ENCODE measurements around the gene FGA. TPM values are rescaled to one million over a fixed set of nuclear protein-coding genes. Genes with fewer than 3 reads are reported as not detected.
A peak's percentile ranks its signal among the peaks of the same experiment; 100 is the strongest.

Gene FGA
- total and polyA plus RNA-seq, 4 donors, result 8,747 to 25,210 (median 14,399) TPM

DNA sequence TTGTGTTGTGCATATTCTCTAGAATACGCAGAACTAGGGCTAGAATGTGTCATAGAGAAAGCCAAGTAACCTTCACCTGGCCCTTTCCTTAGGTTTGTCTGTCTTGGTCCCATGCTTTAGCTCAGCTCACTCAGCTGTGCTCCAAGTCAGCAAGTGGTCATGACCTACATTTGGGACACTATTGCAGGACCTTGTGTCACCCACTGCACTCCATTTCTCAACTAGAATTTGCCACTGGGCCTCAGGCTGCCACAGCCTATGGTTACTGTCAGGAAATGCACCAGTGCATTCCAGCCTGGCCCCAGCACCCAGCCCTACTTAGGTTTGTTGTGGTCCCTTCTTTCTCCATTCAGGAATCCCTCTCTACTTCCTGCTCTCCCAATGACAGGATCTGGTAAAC is 29.6 kb upstream of the FGA start:
- H3K9ac ChIP-seq (ENCODE audit: low read depth in 1 of 2, low read length in 2 of 2), result no peak overlapping the region

DNA sequence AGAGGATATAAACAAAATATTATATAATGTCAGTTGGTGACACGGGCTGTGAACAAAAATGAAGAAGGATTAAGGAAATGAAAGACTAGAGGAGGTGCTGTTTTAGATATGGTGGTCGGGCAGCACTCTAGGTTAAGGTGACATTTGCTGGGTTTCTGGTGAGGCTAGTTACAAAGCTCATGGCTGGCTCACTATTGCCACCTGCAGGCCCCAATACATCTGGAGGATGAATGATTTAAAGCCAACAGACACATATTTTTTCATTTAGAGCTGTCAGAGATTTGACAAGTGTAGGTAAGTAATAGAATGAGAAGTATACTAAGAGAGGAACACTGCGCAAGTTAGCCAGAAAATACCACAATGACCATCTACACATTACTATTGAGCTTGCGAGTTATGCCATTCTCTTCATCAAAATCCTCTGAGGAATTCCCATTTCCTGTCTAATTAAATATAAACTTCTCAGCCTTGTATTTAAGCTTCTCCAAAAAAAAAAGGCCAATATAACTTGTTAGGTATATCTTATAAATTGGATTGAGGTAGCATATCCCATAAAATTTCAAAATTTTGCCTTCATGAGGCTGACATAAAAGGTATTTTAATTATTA is 28.3 kb upstream of the FGA start:
- Histone ChIP-seq H3K27me3 (ENCODE audit: control insufficient read depth in 4 of 4, insufficient read depth in 4 of 4, low read length in 3 of 4) (no peaks in the 10 kb centered on the region), H3K4me3 (ENCODE audit: low read depth in 1 of 3, low read length in 3 of 3) (peak overlapping the region in 2 of 3 donors; percentile 35 to 49), H3K9ac (ENCODE audit: low read depth in 1 of 2, low read length in 2 of 2) (peak overlapping the region; percentile 42 to 82), H3K9me3 (ENCODE audit: control insufficient read depth in 4 of 4, low read length in 3 of 4) (no peaks in the 10 kb centered on the region), H3K27ac (ENCODE audit: low read depth in 1 of 2, low read length in 2 of 2) (peak overlapping the region; percentile 74 to 89), H3K4me1 (ENCODE audit: control insufficient read depth in 4 of 4, insufficient read depth in 4 of 4, low read length in 3 of 4) (peaks cover 6 to 45% (median 44%) of the 10 kb centered on the region in 4 donors), H3K36me3 (ENCODE audit: control insufficient read depth in 4 of 4, insufficient read depth in 3 of 4, low read depth in 1 of 4, low read length in 3 of 4) (no peaks in the 10 kb centered on the region)
- TF ChIP-seq, protein P1, sequence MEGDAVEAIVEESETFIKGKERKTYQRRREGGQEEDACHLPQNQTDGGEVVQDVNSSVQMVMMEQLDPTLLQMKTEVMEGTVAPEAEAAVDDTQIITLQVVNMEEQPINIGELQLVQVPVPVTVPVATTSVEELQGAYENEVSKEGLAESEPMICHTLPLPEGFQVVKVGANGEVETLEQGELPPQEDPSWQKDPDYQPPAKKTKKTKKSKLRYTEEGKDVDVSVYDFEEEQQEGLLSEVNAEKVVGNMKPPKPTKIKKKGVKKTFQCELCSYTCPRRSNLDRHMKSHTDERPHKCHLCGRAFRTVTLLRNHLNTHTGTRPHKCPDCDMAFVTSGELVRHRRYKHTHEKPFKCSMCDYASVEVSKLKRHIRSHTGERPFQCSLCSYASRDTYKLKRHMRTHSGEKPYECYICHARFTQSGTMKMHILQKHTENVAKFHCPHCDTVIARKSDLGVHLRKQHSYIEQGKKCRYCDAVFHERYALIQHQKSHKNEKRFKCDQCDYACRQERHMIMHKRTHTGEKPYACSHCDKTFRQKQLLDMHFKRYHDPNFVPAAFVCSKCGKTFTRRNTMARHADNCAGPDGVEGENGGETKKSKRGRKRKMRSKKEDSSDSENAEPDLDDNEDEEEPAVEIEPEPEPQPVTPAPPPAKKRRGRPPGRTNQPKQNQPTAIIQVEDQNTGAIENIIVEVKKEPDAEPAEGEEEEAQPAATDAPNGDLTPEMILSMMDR (IDR thresholded peaks at IDR 0.05; ENCODE audit: low read depth, low read length, missing input control), result peak; percentile 79
- TF ChIP-seq HNF4A (conservative IDR thresholded peaks at IDR 0.05) (peak in 1 of 2 donors; percentile 19), RAD21 (IDR thresholded peaks at IDR 0.05) (peak; percentile 91), YY1 (IDR thresholded peaks at IDR 0.05) (peak; percentile 18)
- TF ChIP-seq, protein P2, sequence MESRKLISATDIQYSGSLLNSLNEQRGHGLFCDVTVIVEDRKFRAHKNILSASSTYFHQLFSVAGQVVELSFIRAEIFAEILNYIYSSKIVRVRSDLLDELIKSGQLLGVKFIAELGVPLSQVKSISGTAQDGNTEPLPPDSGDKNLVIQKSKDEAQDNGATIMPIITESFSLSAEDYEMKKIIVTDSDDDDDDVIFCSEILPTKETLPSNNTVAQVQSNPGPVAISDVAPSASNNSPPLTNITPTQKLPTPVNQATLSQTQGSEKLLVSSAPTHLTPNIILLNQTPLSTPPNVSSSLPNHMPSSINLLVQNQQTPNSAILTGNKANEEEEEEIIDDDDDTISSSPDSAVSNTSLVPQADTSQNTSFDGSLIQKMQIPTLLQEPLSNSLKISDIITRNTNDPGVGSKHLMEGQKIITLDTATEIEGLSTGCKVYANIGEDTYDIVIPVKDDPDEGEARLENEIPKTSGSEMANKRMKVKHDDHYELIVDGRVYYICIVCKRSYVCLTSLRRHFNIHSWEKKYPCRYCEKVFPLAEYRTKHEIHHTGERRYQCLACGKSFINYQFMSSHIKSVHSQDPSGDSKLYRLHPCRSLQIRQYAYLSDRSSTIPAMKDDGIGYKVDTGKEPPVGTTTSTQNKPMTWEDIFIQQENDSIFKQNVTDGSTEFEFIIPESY (IDR thresholded peaks at IDR 0.05), result no peak
- TF ChIP-seq, protein P3, sequence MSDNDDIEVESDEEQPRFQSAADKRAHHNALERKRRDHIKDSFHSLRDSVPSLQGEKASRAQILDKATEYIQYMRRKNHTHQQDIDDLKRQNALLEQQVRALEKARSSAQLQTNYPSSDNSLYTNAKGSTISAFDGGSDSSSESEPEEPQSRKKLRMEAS (IDR thresholded peaks at IDR 0.05), result no peak
- 23% methylated on average over 4 of the region's 4 CpGs for WGBS
- peak; percentile 56 for DNase-seq (ENCODE audit: low spot score)

More for the DNA sequence above, 29.6 kb upstream of the FGA start:
- DNase-seq (ENCODE audit: low spot score), result no peak
- H3K27me3 ChIP-seq (ENCODE audit: control insufficient read depth in 4 of 4, insufficient read depth in 4 of 4, low read length in 3 of 4), result no peaks in the 10 kb centered on the region
- peaks cover 6 to 41% (median 38%) of the 10 kb centered on the region in 4 donors for H3K4me1 ChIP-seq (ENCODE audit: control insufficient read depth in 4 of 4, insufficient read depth in 4 of 4, low read length in 3 of 4)
- TF ChIP-seq HNF4A (conservative IDR thresholded peaks at IDR 0.05) (peak; percentile 11 to 20), SP1 (IDR thresholded peaks at IDR 0.05) (peak; percentile 55), RXRA (IDR thresholded peaks at IDR 0.05) (peak; percentile 38 to 78), YY1 (IDR thresholded peaks at IDR 0.05) (peak; percentile 20), FOXA1 (IDR thresholded peaks at IDR 0.05) (no peak), RAD21 (IDR thresholded peaks at IDR 0.05) (peak in 1 of 2 donors; percentile 44)
- TF ChIP-seq, protein P1 (IDR thresholded peaks at IDR 0.05; ENCODE audit: low read depth, low read length, missing input control), result no peak
- TF ChIP-seq, protein P3 (IDR thresholded peaks at IDR 0.05), result no peak
- peak overlapping the region; percentile 3 to 17 for H3K27ac ChIP-seq (ENCODE audit: low read depth in 1 of 2, low read length in 2 of 2)
- no peak overlapping the region for H3K4me3 ChIP-seq (ENCODE audit: low read depth in 1 of 3, low read length in 3 of 3)
- H3K9me3 ChIP-seq (ENCODE audit: control insufficient read depth in 4 of 4, low read length in 3 of 4), result no peaks in the 10 kb centered on the region
- H3K36me3 ChIP-seq (ENCODE audit: control insufficient read depth in 4 of 4, insufficient read depth in 3 of 4, low read depth in 1 of 4, low read length in 3 of 4), result no peaks in the 10 kb centered on the region
- 3% methylated on average over 1 of the region's 1 CpG for WGBS
